Fibroblast of pulmonary artery (primary cell): ENCODE results near the gene KARS1.

Source experiments
- DNase-seq: peaks from one replicate; pipeline ENCODE4 v3.0.0-alpha.2; 2010; ENCODE audit warnings: low read depth
- H3K4me3 ChIP-seq: replicated peaks from 2 replicates; pipeline ENCODE4 v1.5.1; 2011; ENCODE audit warnings: low read depth, mild to moderate bottlenecking, control low read depth, low read length, moderate library complexity
- TF ChIP-seq, protein P1 (sequence below): IDR thresholded peaks from 2 replicates; pipeline ENCODE4 v1.5.1; 2011; ENCODE audit warnings: mild to moderate bottlenecking, control low read depth, low read length, inconsistent platforms; ENCODE audit errors: missing control alignments

The KARS1 gene

DNA sequence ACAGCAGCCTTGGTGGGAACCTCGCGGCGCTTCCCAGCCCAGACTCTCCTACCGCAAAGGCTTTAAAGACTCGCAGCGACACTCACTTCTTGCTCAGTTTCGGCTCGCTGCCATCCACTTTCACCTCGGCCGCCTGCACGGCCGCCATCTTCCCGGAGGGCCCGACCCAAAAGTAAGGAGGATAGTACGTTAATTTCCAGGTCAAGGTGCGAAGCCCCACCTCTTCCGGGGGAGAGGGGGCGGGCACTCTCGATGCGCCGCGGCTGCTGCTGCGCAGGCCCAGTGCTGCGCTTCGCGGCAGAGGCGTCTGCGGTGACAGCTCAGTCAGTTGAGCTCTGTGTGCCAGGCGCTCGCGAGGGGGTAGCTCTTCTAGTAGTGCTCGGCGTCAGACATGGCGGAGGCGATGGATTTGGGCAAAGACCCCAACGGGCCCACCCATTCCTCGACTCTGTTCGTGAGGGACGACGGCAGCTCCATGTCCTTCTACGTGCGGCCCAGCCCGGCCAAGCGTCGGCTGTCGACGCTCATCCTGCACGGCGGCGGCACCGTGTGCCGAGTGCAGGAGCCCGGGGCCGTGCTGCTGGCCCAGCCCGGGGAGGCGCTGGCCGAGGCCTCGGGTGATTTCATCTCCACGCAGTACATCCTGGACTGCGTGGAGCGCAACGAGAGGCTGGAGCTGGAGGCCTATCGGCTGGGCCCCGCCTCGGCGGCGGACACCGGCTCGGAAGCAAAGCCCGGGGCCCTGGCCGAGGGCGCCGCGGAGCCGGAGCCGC is at the start of gene KARS1, which contains the start of gene TERF2IP:
Gene KARS1, minus strand, starts transcription at position 174 of the 773 bp plus-strand sequence. Its CDS starts 26 bp downstream, at position 148.
Gene TERF2IP, plus strand, starts transcription at position 282 of the 773 bp plus-strand sequence. Its CDS starts 110 bp downstream, at position 392.
- TF ChIP-seq, protein P1, sequence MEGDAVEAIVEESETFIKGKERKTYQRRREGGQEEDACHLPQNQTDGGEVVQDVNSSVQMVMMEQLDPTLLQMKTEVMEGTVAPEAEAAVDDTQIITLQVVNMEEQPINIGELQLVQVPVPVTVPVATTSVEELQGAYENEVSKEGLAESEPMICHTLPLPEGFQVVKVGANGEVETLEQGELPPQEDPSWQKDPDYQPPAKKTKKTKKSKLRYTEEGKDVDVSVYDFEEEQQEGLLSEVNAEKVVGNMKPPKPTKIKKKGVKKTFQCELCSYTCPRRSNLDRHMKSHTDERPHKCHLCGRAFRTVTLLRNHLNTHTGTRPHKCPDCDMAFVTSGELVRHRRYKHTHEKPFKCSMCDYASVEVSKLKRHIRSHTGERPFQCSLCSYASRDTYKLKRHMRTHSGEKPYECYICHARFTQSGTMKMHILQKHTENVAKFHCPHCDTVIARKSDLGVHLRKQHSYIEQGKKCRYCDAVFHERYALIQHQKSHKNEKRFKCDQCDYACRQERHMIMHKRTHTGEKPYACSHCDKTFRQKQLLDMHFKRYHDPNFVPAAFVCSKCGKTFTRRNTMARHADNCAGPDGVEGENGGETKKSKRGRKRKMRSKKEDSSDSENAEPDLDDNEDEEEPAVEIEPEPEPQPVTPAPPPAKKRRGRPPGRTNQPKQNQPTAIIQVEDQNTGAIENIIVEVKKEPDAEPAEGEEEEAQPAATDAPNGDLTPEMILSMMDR: no peak
- DNase-seq: peak; percentile 92

DNA sequence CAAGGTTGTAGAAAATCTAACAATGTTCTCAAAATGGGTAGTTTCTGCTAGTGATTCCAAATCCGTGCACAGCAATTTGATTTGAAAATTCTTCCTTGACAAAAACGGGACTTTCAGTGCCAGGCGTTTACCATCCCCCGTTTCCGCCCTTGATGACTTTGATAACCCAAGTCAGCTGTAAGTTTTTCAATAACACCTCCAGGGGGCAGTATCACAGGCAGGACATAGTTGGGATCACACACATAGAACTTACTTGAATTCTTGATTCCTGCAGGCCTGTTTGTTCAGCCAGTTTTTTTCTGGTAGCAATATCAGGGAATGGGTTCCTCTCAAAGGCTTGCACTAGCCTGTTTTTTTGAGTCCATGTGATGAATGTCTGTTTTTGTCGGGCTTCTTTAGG is 48.2 kb upstream of the KARS1 start:
- no peak overlapping the region for H3K4me3 ChIP-seq
- no peak for DNase-seq
- TF ChIP-seq, protein P1: no peak

More for the DNA sequence above, at the start of gene KARS1, which contains the start of gene TERF2IP:
- peak within 1 kb of the TSS; percentile 96 for H3K4me3 ChIP-seq

DNA sequence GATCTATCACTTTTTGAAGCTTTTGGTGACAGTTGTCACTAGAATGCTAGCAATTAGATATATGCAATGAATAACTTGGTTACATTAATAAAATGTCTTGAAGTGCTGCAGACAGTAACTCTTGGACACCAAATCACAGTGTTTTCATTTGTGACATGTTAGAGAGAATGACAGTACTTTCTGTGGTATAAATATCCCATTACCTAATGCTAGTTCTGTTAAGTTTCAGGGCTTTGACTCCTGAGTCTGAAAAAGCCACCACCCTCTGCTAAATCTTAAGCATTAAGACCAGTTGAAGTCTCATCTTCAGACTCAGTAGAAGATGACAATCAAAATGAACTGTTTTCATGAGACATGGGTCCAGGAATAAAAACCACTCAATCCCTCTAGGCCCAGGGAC is 39.9 kb upstream of the KARS1 start:
- no peak overlapping the region for H3K4me3 ChIP-seq
- TF ChIP-seq, protein P1: no peak
- DNase-seq: no peak

DNA sequence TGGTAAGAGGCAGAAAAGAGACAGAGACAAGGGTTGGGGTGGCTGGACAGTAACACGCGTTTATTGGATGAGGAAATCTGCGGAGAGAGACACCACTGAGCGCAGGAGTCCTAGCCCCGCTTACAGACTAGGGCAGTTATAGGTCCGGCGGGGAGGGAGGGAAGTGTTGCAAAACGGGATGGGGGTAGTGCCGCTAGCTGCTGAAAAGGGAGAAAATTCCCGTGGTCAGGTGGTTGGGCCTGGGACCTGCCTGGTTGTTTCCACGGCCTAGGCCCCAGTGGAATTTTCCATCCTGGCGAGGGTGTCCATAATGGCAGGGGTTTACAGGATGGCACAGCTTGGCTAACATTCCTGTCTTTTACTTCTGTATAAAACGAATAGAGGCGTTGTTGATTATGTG is 34.8 kb upstream of the KARS1 start:
- no peak overlapping the region for H3K4me3 ChIP-seq
- TF ChIP-seq, protein P1: no peak
- DNase-seq: no peak

DNA sequence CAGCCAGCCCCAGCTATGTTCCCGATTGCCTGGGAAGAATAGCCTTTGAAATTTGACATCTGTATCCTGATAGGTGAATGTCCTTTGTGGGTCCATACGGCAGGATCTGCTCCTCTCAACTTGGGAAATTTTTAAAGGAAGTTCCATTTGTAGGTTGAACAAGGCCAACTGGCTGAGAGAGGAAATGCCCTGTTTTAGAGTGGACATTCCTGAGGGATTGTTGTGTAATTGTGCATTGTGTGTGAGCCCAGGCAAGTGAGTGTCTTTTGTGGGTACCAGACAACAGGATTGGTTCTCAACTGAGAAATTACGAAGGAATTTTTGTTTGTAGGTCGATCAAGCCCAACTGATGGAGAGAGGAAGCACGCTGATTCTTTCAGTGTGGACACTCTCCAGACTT is 31.9 kb upstream of the KARS1 start:
- DNase-seq: peak; percentile 57
- H3K4me3 ChIP-seq: no peak overlapping the region
- TF ChIP-seq, protein P1: no peak

DNA sequence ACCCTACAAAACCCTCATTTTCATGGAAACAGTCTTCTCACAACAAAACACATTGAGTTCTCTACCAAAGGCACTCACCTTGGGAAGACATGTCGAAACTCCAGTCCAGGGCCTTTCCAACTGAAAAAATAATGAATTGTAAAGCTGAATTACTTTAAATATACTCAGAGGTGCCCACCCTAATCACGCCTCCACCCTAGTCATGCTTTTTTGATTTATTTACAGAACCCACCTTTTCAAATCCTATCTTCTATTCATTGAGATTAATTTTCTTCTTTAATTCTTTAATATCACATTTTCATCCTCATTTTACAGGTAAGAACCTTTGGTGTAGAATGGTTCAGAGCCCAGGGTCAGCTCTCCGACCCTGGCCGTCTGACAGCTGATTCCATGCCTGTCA is 29.4 kb upstream of the KARS1 start, which contains the start of gene CPHXL2:
Gene CPHXL2, minus strand, starts transcription at position 101 of the 400 bp plus-strand sequence. Its CDS starts 10 bp downstream, at position 91.
- TF ChIP-seq, protein P1: no peak
- no peak for DNase-seq
- H3K4me3 ChIP-seq: no peak within 1 kb of the TSS
